CD4-positive, alpha-beta T cell treated with Interferon gamma for 1 hour (primary cell): ENCODE results near the gene BHLHE40.

Experiments
- DNase-seq: peaks from one replicate; pipeline ENCODE4 v3.0.0-alpha.2; 2020

BHLHE40 gene

DNA sequence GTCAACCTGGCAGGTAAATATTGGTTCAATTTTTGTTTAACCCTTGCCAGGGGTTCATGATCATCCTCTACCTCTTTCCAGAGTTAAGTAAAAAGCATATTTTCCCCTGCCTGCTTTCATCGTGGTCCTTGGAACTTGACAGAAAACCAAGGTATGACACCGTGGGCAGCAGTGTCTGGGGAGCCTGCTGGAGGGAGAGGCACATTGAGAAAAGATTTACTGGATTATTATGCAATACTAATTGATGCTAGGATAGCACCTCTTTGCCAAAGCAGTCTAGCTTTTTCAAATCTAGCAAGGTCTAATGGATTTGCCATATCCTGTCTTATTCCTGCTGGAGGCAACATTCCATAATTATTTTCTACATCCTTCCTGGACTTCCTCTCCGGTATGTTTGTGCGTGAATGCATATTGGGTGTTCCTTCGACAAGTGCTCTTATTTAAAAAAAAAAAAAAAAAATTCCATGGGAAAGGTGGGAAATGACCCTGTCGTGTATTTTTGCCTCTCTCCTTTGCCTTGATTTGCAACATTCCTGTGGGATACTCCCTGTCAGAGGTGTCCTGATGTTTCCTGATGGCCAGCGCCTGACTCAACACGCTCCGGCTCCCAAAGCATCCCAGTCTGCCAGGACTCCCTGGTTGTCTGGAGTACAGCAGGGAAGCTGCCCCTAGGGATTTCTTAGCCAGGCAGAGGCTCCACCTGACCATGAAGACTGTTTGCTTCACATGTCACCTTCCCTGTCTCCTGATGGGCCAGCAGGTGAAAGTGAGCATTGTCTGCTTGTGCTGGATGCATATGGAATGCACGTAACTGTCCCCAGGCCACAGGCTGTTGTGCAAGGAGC is 6.3 kb downstream of the BHLHE40 start:
- no peak for DNase-seq

DNA sequence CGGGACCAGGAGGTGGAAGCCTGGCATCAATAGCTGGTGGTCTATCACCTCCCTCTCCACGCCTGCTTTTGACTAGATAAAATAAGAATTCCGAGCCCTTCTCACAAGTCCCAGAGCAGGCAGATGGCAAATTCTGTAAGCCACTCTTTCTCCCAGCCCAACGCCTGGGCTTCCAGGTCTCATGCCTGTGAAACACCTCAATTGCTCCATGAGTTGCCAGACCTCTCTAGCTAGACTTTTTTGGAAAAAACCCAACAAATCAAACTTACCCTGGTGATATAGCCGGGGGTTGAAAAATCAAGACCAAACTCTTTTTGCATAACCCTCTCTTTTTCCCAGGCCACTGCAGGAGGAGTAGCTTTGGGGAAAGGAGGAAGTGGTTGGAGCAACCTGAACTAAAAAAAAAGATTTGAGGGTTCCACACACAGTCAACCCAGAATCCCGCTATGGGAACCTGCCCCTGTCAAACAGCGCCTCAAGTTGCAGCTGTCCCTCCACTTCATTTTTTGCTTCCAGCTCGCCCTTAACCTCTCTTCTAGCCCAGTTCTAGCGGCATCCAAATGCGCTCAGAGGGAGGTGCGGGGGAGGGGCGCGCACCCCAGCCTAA is 7.0 kb downstream of the BHLHE40 start:
- DNase-seq = no peak

DNA sequence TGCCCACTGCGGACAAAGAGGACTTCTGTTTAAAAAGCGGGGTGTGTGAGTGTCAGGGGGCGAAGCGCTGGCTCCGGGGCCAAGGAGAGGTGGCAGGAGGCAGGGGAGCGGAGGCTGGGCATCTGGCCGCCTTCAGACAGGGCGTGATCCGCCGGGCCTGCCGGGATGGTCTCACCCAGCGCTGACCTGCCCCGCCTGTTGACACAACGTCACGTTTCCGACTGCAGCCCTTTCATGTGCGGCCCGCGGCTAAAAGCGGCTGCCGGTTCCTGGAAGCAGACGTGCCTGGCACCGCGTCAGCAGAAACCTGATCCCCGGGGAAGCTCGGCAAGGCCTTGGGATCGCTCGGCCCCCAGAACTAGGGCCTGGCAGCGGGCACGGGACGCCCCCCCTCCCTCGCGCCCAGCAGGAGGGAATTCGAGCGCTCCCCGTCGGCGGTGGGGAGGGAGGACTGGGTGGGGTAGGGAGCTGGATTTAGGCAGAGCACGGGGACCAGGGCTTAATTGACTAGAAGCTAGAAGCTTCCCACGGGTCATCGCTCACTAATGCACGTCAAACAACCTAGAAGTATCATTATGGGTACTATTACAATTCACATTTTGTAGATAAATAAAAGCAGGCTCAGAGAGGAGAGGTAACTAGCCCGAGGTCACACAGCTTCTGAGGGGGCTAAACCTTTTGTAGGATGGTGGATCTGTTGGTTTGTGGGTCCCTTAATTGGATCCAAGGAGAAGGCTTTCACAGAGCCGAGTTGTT is 7.7 kb downstream of the BHLHE40 start:
- DNase-seq = peak; percentile 88

DNA sequence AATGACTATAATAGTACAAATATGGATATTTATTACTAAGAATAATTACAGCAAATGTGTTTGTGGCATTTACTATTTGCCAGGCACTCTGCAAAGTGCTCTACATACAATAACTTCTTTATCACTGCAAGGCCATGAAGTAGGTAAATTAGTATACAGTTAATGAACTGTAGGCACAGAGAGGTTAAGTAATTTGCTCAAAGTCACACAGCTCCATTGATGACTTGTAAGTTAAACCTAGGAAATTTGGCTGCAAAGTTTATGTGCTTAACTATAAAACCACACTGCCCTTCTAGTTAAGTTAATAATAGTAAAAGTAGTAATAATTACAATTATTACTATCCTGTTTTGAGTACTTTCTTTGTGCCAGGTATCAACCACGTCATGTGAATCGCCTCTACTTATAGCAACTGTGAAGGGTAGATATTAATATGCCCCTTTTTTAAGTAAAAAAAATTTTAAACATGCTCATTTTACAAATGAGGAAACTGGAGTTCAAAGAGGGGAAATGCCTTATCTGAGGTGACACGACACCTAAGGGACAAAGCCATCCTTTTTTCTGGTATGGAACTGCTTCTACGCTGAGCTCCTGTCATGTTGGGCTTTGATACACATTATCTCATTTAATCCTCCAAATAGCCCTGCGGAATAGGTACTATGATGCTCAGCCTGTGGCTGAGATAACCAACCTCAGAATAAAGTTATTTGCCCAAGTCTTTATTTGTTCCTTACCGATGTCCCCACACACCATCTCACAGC is 8.5 kb downstream of the BHLHE40 start:
- DNase-seq = no peak

DNA sequence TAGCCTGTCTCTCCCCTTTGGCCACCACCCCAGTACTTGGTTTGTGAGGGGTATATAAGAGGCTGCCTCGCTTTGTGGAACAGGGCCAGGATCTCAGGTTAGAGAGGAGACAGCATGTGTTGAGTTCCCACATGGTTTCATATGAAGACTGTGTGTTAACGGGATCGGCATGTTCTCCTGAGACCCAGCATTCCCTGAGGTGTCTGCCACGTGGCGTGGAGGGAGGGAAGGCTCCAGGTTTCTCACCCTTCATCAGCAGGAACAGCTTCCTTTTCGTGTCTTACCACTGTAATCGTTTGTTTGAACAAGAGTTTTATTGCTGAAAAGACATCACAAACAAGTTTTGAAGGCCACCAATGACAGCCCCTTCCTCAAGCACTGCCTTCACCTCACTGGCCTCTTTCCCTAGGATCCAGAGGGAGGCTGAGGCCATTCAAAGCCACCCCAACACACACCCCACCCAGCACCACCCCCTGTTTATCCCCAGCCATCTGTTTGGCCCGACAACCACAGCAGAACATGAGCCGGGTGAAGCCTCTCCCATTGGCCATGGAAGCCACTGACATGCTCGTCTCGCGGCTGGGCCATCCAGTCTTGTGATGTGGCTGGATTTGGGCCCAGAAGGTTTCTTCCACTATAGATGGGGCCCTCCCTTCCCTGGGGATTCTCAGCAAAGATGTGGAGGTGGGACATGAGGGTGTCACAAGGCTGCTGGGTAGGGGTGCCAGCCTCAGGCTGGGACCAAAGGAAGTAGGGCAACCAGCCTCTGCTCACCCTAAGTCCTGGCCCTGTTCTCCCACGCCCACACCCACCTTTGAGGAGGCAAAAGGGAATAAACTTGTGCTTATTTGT is 10.0 kb downstream of the BHLHE40 start:
- no peak for DNase-seq

DNA sequence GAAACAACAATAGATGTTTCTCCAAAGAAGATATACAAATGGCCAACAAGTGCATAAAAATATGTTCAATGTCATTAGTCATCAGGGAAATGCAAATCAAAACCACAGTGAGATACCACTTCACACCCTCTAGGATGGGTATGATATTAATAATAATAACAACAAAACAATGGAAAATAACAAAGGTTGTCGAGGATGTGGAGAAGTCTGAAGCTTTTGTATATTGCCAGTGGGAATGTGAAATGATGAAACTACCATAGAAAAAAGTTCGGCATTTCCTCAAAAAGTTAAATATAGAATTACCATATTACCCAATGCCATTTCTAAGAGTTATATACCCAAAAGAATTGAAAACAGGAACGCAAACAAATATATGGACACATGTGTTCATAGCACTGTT is 10.8 kb downstream of the BHLHE40 start:
- no peak for DNase-seq

DNA sequence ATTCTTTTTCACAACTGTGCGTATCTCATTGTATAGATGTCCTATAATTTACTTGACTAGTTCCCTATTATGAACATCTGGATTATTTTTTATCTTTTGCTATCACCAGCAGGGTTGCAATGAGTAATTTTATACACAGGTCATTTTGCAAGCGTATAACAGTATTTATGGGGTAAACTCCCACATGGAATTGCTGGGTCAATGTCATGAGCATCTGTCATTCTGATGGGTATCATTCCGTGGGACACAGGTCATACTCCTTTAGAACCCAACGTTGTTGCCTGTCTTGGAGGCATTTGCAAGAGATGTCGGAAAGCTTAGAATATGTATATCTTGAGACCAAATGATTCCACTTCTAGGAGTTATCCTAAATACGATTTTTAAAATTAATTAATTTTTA is 12.9 kb downstream of the BHLHE40 start:
- DNase-seq = no peak

DNA sequence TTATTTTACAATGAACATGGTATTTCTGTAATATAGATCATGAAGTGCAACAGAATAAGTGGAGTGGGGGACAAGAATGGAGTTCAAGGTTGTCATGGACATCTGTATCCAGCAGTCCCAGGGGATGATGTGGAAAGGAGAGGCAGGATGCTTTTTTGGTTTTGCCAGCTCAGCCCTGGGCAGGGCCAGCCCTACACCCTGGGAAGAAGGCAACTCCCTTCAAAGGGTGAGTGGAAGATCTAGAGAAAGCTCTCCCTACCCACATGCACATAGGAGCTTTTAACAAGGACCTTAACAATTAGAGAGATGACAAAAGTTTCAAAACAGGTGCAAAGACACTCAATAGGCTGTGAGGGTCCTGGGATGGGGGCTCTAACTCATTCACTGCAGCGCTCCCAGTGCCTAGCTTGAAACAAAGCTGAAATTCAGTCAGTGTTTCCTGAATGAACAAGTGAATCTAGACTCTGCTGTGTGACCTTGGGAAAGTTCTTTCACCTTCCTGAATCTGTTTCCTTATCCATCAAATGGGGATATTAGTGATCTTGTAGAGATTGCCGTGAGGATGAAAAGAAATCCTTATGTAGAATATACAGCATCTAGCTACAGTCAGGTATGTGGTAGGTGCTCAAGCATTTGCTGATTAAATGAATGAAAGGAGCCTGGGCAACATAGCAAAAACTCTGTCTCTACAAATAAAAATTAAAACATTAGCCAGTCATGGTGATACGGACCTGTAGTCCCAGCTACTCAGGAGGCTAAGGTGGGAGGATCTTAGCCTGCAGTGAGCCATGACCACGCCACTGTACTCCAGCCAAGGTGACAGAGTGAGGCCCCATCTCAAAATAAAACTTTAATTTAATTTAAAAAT is 14.3 kb downstream of the BHLHE40 start:
- no peak for DNase-seq

DNA sequence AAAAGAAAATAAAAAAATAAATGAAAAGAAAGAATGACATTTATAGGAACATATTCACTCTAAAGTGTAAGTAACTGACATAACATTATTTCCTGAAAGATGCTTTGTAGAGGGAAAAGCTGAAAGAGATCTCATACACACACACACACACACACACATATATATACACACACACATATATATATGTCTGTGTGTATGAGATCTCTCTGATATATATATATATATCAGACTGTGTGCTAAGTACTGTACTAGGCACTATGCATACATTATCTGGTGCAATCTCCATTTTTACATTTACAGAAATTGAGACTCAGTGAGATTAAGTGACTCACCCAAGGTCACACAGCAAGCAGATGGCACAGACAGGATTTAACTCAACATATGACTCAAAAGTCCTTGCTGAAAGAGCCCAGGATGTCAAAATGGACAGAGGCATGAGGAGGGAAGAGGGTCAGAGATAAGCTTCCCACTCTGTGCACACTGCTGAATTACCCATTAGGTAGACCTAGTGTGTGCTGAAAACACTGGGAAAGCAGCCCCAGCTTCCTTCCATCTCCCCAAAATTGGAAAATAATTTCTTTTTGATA is 15.0 kb downstream of the BHLHE40 start:
- DNase-seq = no peak

DNA sequence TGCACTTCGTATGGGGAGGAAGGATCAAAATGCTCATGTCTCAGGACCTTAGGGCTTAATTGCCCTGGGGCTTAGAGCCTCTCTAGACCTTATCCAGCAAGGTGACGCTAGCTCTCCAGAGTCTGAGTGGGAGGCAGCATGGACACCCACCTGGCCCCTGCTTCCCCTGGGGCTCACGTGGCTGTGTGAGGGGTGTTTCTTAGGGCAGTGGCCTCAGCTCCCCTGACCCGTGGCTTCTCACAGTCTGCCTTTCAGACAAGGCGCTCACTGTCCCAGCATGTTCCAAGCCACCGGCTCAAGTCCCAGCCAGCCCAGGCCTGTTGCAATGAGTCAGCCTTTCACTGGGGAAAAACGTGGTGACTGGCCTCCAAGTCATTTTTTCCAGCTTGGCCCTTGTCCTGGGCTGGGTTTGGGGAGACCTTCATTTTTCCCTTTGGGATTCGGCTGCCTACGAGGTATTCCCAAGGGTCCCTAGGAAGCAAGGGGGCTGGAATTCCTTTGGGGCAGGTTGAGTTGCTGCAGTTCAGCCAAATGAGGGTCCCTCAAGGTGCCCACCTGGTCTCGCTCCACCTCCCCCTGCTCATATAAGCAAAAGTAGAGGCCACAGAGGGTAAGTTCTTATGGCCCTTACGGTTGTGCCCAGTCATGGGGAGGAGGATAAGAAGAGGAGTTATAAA is 15.7 kb downstream of the BHLHE40 start:
- DNase-seq = no peak

DNA sequence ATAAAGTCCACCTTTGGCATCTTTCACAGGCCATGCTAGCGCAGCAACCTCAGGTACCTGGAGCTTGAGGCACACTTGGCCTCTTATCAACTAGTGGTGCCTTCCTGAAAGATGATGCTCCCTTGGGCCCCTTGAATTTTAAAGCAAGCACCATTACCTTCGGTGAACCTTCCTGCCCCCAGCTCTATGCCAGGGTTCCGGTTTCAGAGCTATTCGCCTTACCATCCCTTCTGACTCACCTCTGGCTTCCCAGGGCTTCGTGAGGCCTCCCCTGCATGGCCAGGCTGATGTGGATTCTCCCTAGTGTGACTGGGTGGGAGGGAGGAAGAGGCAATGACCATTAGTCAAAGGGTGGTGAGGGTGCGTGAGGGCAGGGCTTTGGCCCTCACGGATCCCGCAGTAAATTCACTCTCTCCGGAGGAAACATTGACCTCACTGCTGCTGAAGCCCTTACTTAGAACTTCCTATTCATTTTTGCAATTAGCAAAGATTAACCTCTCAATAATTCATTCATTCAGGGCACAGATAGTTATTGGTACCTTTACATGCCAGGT is 16.3 kb downstream of the BHLHE40 start:
- DNase-seq = no peak

DNA sequence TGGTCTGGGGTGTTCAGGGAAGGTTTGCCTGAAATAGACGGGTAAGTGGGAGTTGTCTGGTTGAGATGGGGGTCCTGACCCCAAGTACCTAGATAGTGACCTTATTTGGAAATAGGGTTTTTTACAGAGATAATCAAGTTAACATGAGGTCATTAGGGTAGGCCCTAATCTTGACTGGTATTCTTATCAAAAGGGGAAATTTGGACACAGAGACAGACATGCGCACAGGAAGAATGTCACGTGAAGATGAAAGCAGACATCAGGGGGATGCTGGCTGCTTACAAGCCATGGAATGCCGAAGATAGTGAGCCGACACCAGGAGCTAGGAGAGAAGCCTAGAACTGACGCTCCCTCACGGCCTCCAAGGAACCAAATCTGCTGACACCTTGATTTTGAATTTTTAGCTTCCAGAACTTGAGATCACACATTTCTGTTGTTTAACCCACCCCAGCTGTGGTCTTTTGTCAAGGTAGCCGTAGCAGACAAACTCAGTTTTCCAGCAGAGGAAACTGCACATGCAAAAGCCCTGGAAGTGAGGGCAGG is 17.1 kb downstream of the BHLHE40 start:
- no peak for DNase-seq

DNA sequence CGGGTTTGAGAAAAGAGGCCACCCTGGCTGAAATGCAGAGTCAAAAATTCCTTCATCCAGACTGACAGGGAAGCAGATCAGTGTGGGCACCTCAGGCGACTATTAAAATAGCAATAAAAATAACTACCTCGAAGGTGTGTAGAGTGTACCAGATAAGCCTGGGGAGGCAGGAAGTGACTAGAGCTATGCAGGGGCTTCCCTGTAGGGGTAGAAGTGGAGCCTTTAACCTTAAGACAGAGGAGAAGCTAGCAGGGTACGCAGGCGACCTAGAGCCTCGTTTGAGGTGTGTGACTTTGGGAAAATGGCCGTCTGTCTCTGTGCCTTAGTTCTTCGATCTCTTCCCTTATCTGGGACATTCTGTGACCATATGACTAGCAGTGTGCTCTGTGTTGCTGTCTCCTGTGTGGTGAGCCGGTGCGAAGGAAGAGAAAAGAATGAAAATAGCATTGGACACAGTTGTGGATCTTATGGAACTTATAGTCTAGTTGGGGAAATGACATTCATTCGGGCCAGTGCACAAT is 17.6 kb downstream of the BHLHE40 start:
- DNase-seq = no peak

DNA sequence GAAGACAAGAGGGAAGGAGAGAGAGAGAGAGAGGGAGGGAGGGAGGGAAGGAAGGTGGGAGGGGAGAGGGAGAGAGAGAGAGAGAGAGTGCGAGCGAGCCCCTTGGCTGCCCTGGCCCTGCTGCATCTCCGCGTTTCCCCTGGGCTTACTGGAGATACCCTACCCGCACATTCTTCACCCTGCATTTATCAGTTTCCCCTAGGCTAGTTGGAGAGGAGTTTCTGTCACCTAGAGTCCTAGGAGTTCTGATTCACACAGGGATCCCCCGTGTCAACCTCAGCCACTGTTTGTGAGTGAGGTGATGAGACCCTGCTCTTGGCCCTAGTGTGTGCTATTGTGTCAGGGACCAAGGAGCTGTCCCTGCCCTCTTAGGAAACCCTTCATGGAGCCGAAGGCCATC is 18.7 kb downstream of the BHLHE40 start:
- DNase-seq = no peak

DNA sequence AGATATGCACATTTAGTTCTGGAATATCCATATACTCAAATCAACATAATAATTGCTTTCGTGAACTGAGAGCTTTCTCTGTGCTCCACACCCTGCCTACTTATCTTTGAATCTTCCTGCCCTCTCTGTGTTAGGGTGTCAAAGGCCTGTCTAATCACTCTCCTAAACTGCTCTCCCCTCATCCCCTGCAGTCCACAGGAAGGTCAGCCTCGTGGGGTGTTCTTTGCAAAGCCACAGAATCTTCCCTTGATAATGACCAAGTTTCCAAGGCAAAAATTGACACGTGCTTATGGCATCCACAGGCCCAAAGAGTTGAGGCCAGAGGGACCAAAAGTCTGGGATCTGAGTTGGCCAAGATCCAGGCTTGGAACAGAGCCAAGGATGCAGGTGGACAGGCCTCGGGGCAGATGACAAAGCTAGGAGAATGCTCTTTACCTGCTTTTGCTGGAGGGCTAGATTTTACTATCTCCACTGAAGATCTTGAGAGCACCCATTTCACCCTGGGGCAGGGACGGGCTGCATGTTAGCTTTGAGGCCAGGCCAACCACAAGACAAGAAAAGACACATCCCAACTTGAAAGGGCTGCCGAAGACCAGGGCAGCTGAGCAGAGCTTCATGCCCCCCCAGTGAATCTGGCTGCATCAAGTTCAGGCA is 20.4 kb downstream of the BHLHE40 start:
- DNase-seq = no peak

DNA sequence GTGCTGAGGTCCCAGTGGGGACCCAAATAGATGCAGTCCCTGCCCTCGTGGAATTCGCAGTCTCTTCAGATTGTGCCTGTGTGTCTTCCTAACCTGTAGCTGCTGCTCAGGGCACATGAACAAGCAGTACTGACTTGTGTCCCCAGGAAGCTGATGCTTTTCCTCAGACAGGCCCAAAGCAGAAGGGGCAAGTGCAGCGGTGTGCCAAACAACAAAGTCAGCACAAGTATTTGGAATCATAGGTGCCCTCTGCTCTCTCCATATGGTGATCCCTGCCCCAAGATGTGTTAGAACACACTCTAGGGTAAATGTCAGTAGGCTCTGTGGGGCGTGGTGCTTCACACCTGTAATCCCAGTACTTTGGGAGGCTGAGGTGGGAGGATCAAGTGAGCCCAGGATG is 21.9 kb downstream of the BHLHE40 start:
- DNase-seq = no peak

DNA sequence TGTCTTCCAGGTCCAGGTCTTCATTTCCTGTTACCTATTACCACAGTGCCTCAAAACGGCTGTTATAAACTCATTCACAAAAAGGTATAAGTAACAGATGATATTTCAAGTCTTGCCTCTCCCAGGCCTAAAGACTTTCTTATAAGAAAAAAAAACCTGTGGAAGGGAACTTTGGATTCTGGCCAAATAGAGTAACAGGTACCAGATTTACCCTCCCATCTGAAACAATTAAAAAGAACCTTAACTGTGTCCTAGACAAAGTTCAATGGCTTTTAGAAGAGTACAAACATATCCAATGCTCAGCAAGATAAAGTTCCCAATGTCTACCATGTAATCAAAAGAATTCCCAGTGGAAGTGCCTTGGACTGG is 22.6 kb downstream of the BHLHE40 start:
- DNase-seq = no peak

DNA sequence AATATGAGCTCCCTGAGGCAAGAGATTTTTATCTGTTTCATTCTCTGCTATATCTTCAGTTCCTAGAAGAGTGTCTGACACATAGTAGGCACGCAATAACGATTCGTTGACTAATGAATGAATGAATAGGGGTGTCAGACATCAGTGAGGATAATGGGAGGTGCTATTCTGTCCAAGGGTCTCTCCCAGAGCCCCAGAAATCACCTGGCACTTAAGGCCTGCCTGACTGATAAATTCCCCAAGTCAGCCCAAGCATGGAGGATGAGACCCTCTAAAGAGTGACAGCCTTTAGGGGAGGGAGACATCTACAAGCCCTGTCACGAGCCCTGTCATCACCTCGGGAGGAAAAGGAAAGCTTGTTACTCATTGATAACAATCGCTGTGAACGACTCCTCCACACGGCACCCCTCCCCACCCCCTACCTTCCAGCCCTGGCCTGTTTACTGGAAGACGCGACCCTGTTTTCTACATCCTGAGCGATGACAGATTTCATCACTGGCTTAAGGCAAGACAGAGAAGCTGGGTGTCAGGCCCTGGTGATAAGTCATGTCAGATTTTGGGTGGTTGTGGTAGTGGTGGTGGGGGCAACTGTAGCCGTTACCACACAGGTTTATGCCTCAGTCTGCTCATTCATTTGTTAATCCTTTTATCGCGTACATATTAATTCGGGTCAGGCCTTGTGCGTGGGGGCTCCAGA is 23.1 kb downstream of the BHLHE40 start:
- peak; percentile 54 for DNase-seq
